Stimulated activated CD4-positive, alpha-beta T cell treated with anti-CD3 and anti-CD28 coated beads, Interleukin-12 subunit alpha, Interleukin-12 subunit beta, amount 100 ng/mL, for 48 hours (primary cell): ENCODE data around the gene RSPH3.
A peak's percentile ranks its signal among the peaks of the same experiment; 100 is the strongest.
"Not testable (repeated sequence)": the region's sequence is repeated elsewhere in the genome, so short reads cannot be mapped to it uniquely, and the experiment has no call there.

Source experiments
- DNase-seq, 3 donors: peaks; one replicate each; pipeline ENCODE4 v3.0.0-alpha.2; 2020; ENCODE audit warnings: low read depth in 2 of 3, low spot score in 1 of 3

The RSPH3 gene

GRCh38 chr6:158999666-159000403, at the start of gene RSPH3:
Gene RSPH3 (minus strand): TSS chr6:159000202. CDS start chr6:158999550, 652 bp downstream.
- DNase-seq = peak; percentile 90 to 95 (median 92)

DNA sequence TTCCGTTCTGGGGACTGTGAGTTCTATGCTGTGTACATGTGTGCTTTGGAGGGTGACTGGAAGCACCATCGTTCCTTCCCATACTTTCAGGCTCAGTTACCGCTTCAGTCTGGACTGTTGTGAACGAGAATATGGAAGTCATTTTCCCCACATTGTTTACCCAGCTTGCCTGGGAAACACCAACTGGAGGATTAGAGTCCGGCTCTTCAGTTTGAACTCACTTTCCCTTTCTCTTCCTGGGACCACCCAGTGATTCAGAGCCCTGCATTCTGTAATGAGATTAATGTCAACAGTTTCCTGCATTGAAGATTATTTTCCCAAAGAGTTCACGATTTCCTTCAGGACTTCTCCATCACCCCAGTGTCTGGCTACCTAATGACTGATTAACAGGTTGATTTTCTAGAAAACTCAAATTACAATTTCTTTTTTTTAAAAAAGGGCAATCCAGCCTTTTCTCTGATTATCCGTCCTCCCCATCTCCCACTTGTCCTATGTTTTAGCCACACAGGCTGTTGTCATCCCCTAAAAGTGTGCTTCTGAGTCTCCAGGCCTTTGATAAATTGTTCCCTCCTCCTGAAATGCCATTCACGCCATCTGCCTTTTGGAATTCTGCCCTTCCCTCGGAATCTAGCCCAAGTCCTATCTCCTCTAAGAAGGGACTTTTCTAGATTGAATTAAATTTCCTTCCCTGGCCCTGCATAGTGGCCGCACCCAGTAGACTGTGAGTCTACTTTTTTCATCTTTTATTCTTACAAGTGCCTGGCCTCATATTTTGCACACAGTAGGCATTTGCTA, 48.1 kb upstream of the RSPH3 start:
- no peak for DNase-seq

- no peak for DNase-seq
Measured at GRCh38 chr6:159045801-159046200, 45.8 kb upstream of the RSPH3 start.

DNA sequence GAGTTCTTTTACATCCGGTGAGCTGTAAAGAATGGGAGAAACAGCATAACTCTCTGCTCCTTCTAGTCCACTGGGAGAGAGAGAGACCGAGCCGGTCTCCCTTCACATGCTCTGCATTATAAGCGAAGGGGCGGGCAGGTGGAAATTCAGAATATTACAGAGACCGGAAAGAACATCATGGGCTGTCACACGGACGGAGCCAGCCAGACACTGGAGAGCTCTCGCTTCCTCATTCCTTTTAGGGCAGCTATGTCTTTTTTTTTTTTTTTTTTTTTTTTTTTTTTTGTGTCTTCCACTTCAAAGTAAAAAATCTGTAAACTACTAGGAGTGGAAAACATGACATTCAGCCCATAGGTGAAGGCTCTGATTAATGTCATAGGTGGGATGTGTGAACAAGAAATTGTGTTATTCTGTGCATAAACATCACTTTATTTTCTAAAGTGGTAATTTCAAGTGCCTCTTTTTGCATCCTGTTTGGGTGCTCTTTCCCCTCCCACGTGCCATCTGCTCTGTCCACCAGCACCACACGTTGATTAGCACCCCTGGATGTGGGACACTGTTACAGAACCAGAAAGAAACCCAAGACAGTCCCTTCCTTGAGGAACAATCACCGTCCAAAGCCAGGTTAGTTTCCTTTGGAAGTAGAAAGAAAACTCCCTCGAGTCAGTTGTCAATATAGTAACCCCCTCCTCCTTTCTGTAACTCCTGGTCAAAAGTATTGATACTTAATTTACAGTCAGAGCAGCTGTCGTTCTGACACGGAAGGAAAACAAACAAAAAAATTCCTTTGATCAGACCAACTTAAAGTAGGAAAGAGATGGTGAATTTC, 45.1 kb upstream of the RSPH3 start, which contains the start of gene TAGAP:
TAGAP (minus strand) TSS at position 93 of the 829 bp plus-strand sequence. CDS start 845 bp downstream, outside the sequence.
- peak; percentile 76 to 79 (median 78) for DNase-seq

GRCh38 chr6:159043947-159044346, 43.9 kb upstream of the RSPH3 start:
- no peak for DNase-seq

GRCh38 chr6:159043251-159043650, 43.2 kb upstream of the RSPH3 start:
- DNase-seq = no peak

DNA sequence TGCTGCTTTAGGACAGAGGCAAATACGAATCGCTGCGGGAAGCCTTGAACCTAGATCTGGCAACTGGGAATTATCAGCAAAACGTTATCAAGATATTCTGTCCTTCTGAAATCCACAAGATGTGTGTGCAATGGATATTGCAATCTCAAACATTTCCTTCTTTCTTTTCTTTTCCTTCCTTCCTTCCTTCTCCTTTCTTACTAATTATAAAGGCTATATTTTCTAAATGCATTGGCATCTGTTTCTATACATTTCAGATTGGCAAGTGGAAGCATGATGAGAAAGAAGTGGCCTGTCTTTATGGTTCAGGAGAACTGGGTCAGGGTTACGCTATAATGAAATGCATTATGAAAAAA, 42.8 kb upstream of the RSPH3 start:
- no peak for DNase-seq

DNA sequence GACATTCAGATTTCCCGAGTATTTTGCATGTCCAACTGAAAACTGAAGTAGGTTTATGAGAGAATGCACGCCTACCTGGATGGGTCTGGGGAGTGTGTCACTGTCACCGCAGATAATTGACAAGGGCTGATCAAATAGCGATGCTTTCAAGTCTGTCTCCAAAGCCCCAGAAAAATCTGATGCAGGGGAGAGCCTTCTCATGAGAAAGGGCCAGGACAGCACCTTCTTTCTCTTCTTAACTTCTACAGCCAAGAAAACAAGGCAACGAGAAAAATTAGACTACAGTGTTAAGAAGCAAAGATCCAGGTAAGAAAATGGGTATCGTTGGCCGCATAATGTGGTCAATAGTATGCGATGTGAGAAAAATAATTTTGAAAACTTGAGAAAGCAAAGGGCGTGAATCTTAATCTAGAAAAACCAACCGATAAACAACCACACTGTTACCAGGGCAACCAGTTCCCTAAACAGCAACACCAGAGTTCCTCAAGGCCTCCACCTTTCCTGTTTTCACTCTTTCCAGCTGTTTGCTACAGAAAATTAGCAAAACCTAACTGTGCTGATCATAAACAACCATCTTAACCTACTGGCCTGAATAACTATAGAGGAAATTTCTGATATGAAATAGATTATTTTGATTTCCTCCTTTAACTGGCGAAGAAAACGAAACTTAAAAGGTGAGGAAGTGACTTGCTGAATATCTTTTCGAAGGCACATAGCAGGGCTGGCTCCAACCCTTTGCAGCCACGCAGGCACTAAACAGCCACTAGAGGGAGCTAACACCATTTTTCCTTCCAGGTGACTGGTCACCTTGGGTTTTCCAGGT, 42.2 kb upstream of the RSPH3 start:
- peak; percentile 52 to 65 (median 54) for DNase-seq

GRCh38 chr6:159041181-159041580, 41.2 kb upstream of the RSPH3 start:
- DNase-seq = no peak

GRCh38 chr6:159039885-159040258, 39.9 kb upstream of the RSPH3 start:
- DNase-seq = no peak

GRCh38 chr6:159038914-159039884, 39.2 kb upstream of the RSPH3 start:
- DNase-seq = no peak

GRCh38 chr6:159038318-159038717, 38.3 kb upstream of the RSPH3 start:
- not testable (repeated sequence) for DNase-seq

- no peak for DNase-seq
Measured at GRCh38 chr6:159037756-159038290, 37.8 kb upstream of the RSPH3 start.

- DNase-seq = no peak
Measured at GRCh38 chr6:159036673-159037072, 36.7 kb upstream of the RSPH3 start.

DNA sequence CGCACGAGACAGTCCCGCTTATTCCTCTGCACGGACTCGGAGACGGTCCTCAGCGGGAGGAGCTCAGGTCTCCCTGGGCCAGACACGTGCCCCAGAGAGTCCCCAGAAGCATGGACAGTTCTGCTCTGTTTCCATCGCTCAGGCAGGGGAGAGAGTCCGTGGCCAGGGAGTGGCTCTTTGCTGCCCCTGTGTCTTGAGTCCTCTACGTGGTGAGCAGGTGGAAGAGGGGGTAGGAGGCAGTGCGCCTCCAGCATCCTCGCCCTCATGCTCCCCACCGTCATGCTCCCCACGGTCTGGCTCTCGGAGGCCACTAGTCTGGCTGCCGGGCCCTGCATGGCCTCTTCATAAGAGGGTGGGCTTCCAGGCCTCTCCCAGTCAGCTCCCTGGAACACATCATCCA, 35.9 kb upstream of the RSPH3 start:
- no peak for DNase-seq

DNA sequence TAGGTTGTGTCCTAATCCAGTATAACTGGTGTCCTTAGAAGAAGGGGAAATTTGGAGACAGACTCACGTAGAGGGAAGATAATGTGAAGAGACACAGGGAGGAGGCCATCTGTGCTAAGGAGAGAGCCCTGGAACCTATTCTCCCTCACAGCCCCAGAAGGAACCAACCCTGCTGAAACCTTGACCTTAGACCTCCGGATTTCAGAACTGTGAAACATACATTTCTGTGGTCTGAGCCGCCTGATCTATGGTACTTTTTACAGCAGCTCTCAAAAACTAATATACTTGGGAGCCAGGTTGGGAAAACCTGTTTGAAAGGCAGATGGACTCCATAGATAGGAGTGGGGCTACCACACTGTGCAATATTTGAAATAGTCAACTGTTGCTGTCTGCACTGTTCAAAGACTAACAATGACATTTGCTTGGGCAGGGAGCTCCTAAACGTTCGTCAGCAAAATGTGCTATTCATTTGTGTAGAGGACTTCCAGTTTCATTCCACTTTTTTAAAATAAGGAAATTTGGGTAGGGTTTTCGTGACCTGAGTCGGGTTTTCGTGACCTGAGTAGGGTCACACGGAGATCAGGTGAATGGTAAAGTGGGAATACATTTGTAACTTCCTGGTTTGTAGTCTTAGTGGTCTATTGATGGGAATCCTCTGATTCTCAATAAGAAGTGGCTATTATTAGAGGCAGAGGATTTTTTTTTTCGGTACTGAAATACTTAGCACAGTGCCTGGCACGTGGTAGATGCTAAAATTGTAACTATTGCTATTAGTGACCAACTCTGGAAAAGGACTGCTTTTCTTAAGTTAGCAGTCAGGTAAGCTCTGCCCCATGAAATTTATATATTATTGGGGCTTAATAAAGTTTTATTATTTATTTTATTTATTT, 33.4 kb upstream of the RSPH3 start:
- DNase-seq = no peak

GRCh38 chr6:159031846-159032245, 31.8 kb upstream of the RSPH3 start:
- DNase-seq = no peak

DNA sequence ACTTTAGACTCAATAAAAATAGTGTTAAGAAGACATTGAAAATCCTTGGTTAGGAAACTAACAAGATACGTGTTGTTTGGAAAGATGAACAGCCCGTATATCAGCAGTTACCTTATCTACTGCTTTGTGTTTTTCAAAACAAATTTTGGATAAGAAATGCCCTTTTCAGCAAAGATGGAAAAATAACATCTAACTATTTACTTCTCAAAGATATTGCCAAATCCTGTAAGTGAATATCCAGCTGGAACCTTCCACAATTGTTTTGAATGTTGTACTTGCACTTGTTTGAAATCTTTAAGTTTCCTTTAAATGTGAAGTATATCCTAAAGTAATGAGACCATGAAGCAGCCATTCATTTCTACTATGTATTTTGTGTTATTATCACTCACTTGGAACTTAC, 30.2 kb upstream of the RSPH3 start:
- DNase-seq = no peak
